SJCRH30 (cell line): ENCODE measurements around the gene LRBA. TPM values are rescaled to one million over a fixed set of nuclear protein-coding genes. Genes with fewer than 3 reads are reported as not detected.

Experiments
- DNase-seq, 2 experiments: peaks; one replicate each; pipeline ENCODE4 v3.0.0-alpha.2; 2015 to 2020
- H3K27ac ChIP-seq: fragments of 250-450 bp; sonication (Bioruptor Pico); 2 replicates; pipeline ENCODE4 v1.5.1; 2020; ENCODE audit warnings: mild to moderate bottlenecking, moderate library complexity
- H3K27me3 ChIP-seq: fragments of 250-450 bp; sonication (Bioruptor Pico); 2 replicates; pipeline ENCODE4 v1.5.1; 2020; ENCODE audit warnings: mild to moderate bottlenecking, moderate library complexity
- H3K36me3 ChIP-seq: fragments of 250-450 bp; sonication (Bioruptor Pico); 2 replicates; pipeline ENCODE4 v1.5.1; 2020; ENCODE audit warnings: mild to moderate bottlenecking, moderate library complexity
- H3K4me1 ChIP-seq: fragments of 250-450 bp; sonication (Bioruptor Pico); 2 replicates; pipeline ENCODE4 v1.5.1; 2020; ENCODE audit warnings: mild to moderate bottlenecking, moderate library complexity
- H3K4me3 ChIP-seq: fragments of 250-450 bp; sonication (Bioruptor Pico); 2 replicates; pipeline ENCODE4 v1.5.1; 2020; ENCODE audit warnings: mild to moderate bottlenecking, moderate library complexity
- H3K9me3 ChIP-seq: fragments of 250-450 bp; sonication (Bioruptor Pico); replicated peaks from 2 replicates; pipeline ENCODE4 v1.5.1; 2020; ENCODE audit warnings: mild to moderate bottlenecking, moderate library complexity
- total RNA-seq: library from RNA; depleted of rRNA; stranded (reverse); fragments of >200 nt; shearing (Covaris generic); gene quantifications from 2 replicates; pipeline ENCODE4 v1.2.3, GENCODE V29; 2014

LRBA gene
- total RNA-seq, 1 experiment from 2014 or later, result 25.9 TPM

DNA sequence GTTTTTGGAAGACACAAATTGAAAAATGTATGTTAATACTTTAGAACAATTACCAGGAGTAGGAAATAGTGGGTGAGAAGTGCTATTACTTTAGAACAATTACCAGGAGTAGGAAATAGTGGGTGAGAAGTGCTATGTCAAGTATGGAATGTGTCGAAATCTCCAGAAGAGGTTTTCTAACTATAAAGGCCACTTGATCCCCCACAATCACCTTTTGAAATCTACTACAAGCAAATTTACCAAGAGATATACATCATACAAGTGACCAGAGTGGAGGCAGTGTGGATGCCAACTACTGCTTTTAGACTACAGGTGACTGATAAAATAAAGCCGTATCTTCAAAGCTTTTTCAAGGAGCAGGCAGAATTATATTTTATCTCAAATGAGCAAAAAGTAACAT lies 390.1 kb downstream of the LRBA start:
- Histone ChIP-seq H3K4me3 (no peak overlapping the region), H3K36me3 (no peaks in the 10 kb centered on the region), H3K27ac (no peak overlapping the region), H3K27me3 (no peaks in the 10 kb centered on the region), H3K9me3 (no peaks in the 10 kb centered on the region), H3K4me1 (no peaks in the 10 kb centered on the region)
- no peak for DNase-seq

DNA sequence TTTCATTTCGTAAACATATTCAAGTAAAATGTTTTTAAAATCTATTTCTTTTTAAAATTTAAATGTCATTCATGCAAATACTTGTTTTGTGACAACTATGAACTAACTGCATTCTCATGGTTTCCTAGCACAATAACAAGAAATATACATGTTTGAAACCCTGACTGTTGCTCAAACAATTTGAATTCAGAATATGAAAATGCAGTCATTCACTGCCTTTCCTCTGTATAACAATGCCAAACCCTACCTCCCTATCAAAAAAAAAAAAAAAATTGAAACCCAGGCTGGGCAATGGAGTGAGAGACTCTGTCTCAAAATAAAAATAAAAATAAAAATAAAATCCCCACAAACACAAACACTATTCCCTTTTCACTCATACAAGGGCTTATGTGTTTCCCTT lies 391.0 kb downstream of the LRBA start:
- no peak overlapping the region for H3K4me3 ChIP-seq
- H3K27ac ChIP-seq, result no peak overlapping the region
- no peaks in the 10 kb centered on the region for H3K9me3 ChIP-seq
- H3K4me1 ChIP-seq, result no peaks in the 10 kb centered on the region
- no peaks in the 10 kb centered on the region for H3K36me3 ChIP-seq
- no peak for DNase-seq
- no peaks in the 10 kb centered on the region for H3K27me3 ChIP-seq

DNA sequence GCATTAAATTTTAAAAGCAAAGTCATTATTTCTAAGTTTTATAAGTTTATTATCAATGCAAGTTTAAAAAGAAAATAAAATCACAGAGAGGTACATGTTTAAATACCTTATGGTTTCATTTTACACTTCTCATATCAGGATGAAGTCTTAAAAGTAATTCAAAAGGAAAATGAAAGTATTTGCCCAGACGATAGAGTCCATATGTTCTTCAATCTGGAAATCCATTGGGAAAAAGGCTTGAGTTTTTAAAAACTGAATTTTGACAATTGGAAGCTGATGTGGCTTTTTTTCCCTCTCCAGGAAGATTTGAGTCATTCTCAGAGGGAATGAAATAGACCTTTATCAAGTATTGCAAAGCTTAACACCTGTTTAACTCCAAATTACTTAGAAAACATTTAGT lies 396.0 kb downstream of the LRBA start:
- Histone ChIP-seq H3K4me1 (no peaks in the 10 kb centered on the region), H3K9me3 (no peaks in the 10 kb centered on the region), H3K27me3 (no peaks in the 10 kb centered on the region), H3K27ac (no peak overlapping the region), H3K36me3 (no peaks in the 10 kb centered on the region), H3K4me3 (no peak overlapping the region)
- DNase-seq, result no peak

DNA sequence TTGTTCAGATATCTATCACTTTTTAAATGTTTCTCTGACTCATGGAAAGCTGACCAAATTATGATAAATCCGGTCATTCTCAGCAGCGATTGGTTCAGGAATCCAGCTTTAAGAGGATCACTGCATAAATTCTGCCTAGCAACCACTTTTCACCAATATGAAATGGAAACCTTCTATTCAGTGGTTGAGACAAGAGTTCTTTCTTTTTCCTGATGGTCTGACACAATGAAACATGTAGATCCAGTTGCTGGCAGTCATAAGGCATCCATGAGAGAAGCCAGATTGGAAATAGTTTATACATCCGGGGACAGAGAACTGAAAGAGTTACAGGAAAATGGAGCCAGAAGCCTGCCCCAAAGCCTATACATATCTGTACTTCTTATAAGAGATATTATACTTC lies 406.0 kb downstream of the LRBA start:
- Histone ChIP-seq H3K4me3 (no peak overlapping the region), H3K36me3 (no peaks in the 10 kb centered on the region), H3K4me1 (no peaks in the 10 kb centered on the region), H3K27me3 (no peaks in the 10 kb centered on the region), H3K27ac (no peak overlapping the region), H3K9me3 (no peaks in the 10 kb centered on the region)
- DNase-seq, result no peak

DNA sequence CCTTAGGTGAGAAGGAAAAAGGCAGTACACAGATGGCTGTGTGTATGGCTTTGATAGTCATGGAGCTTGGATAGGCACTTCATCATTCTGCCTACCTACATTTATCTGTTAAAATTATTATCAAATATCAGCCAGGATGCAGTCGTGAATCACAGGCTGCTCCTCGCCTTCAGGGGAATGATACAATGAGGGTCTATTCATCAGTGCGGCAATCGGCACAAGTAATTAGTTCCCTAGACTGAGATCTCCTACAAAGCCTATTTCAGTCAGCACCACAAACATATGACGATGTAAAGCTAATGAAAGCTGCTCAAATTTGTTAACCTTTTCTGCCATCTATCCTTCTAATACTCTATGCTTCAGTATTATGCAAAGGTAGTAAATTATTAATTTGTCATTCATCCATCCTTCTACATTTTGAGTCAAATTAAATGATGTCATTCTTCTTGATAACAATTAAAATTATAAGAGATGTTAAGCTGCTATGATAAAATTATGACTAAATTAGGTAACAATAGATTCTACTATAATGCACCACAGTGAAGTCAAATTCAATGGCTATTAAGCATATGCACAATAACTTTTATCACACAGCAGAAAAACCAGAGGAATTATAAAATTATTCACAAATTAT lies 414.2 kb downstream of the LRBA start:
- Histone ChIP-seq H3K9me3 (no peaks in the 10 kb centered on the region), H3K27me3 (no peaks in the 10 kb centered on the region), H3K27ac (no peak overlapping the region), H3K4me1 (no peaks in the 10 kb centered on the region), H3K36me3 (no peaks in the 10 kb centered on the region), H3K4me3 (no peak overlapping the region)
- no peak for DNase-seq

DNA sequence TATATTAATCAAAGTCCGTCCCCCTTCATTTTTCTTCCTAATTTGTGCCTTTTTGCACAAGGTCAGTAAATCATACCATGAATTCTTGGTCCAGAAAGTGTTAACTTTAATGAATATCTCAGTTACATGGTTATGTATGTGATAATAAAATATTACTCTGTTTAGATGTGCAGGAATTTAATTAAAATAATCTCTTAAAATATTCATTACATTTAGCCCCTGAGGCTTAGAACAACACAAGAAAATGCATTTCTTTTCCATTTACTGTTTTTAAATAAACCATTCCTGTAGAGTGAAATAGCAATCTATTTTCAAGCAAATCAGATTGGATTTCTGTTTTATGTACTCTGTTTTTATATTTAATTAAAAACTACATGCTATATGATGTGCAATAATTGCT lies 415.5 kb downstream of the LRBA start:
- no peak for DNase-seq
- no peaks in the 10 kb centered on the region for H3K4me1 ChIP-seq

DNA sequence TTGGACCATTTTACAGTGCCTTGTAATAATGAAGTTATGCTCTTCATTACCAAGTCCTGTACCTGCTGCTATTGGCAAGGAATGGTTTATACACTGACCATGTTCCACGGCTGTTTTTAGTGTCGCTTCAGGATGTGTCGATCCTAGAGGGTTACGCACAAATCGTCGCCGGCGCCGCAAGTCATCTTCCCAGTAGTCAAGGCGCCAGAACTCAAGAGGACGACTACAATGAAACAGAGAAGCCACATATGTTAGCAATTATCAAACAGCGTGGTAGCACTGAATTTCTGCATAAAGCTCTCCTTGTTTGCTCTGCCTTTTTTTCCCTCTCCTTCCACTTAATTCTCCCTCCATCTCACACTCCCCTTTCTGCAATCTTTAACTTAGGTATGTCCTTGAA lies 416.2 kb downstream of the LRBA start:
- Histone ChIP-seq H3K27ac (no peak overlapping the region), H3K27me3 (no peaks in the 10 kb centered on the region), H3K4me3 (no peak overlapping the region), H3K4me1 (no peaks in the 10 kb centered on the region), H3K9me3 (no peaks in the 10 kb centered on the region), H3K36me3 (no peaks in the 10 kb centered on the region)
- no peak for DNase-seq

More for the DNA sequence above, 415.5 kb downstream of the LRBA start:
- Histone ChIP-seq H3K4me3 (no peak overlapping the region), H3K27ac (no peak overlapping the region), H3K27me3 (no peaks in the 10 kb centered on the region), H3K9me3 (no peaks in the 10 kb centered on the region), H3K36me3 (no peaks in the 10 kb centered on the region)

DNA sequence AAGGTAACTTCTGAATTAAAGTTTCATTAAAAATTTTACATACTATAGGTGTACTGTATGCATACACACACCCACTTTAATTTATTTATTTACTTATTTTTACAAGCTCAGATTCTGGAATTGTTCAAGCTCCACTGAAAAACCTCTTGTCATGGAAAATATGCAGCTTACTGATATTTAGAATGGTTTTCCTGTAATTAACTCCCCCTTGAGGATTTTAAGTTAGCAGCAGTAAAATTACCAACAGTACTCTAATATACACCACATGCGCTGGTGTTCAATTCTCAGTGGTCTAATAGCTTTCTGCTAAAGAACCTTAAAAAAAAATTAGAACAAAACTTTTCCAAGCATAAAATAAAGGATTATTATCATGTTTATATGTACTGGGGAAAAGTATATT lies 421.1 kb downstream of the LRBA start:
- Histone ChIP-seq H3K9me3 (no peaks in the 10 kb centered on the region), H3K4me1 (no peaks in the 10 kb centered on the region), H3K27me3 (no peaks in the 10 kb centered on the region), H3K4me3 (no peak overlapping the region), H3K27ac (no peak overlapping the region), H3K36me3 (no peaks in the 10 kb centered on the region)
- DNase-seq, result peak in 1 of 2 experiments; percentile 5

DNA sequence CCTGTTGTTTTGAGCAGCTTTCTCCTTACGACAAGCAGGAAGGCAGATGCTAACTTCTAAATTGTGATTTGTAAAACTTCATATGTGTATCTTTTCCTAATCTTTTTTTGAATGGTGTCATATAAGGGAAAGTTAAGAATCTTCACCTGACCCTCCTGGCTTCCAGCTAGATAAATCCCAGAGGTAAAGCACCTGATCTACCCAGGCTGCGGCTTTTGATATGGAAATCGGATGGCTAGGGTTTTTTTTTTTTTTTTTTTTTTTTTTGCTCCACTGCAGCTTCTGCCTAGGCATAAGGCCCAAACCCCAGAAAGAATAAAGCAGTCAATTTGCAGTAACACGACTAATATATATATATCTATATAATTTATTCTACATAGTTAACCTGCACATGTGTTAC lies 423.2 kb downstream of the LRBA start:
- no peak overlapping the region for H3K4me3 ChIP-seq
- H3K27ac ChIP-seq, result no peak overlapping the region
- no peaks in the 10 kb centered on the region for H3K36me3 ChIP-seq
- H3K9me3 ChIP-seq, result no peaks in the 10 kb centered on the region
- H3K4me1 ChIP-seq, result no peaks in the 10 kb centered on the region
- no peak for DNase-seq
- no peaks in the 10 kb centered on the region for H3K27me3 ChIP-seq

DNA sequence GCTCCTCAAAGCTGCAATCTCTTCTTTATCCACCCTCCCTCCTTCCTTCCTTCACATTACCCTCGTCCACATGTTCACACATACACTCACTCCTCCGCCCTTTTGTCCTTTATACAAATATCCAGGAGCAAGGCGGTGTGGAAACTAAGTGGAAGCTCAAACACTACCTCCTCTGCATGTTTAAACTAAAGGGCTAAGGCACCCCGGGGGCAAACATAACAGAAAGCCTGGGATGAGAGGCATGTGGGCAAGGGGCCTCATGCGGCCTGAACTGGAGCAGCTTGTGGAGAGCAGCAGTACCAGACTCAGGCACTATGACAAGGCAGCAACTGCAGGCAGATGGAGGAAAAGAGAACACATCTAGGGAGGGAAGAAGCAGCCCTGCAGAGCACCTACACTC lies 423.7 kb downstream of the LRBA start:
- no peaks in the 10 kb centered on the region for H3K9me3 ChIP-seq
- H3K4me3 ChIP-seq, result no peak overlapping the region
- no peaks in the 10 kb centered on the region for H3K36me3 ChIP-seq
- H3K4me1 ChIP-seq, result no peaks in the 10 kb centered on the region
- no peak overlapping the region for H3K27ac ChIP-seq
- DNase-seq, result peak in 1 of 2 experiments; percentile 4
- no peaks in the 10 kb centered on the region for H3K27me3 ChIP-seq

DNA sequence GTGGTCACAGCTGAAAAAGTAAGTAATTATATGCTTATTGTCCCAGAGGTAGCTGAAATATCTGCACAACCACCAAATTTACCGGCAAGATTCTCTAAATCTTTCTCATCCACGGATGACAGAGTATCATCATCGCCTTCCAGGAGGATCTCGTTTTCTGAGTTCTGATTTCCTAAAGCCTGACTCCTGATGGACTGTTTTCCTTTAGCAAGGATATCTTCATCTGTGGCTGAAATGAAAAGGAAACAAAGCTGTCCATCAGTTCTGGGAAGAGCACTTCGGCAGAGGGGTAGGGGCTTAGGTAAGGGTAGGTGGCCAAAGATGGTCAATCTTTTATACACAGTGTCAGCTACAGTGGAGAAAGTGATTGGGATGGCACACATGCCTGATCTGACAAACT lies 424.5 kb downstream of the LRBA start:
- Histone ChIP-seq H3K4me3 (no peak overlapping the region), H3K27me3 (no peaks in the 10 kb centered on the region), H3K27ac (no peak overlapping the region), H3K36me3 (no peaks in the 10 kb centered on the region), H3K4me1 (no peaks in the 10 kb centered on the region), H3K9me3 (no peaks in the 10 kb centered on the region)
- DNase-seq, result no peak

DNA sequence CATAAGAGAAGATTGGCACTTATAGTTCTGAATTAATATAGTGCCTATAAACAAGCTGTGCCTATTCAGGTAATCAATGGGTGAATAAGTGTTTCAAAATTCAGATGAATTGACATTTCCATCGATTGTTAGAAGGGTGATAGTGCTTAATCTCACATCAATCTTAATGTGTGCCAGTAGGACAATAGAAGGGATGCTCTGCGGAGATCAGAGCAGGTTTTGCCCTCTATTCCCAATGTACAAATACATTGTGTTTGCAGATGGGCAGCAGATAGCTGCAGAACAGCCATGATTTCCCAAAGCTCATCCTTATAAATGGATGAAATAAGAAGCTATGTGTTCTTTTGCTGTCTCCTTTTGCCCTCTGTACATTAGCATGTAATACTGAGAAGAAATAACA lies 425.9 kb downstream of the LRBA start:
- no peaks in the 10 kb centered on the region for H3K36me3 ChIP-seq
- H3K27me3 ChIP-seq, result no peaks in the 10 kb centered on the region
- no peak overlapping the region for H3K27ac ChIP-seq
- no peak overlapping the region for H3K4me3 ChIP-seq
- no peak for DNase-seq
- H3K9me3 ChIP-seq, result no peaks in the 10 kb centered on the region
- H3K4me1 ChIP-seq, result no peaks in the 10 kb centered on the region

DNA sequence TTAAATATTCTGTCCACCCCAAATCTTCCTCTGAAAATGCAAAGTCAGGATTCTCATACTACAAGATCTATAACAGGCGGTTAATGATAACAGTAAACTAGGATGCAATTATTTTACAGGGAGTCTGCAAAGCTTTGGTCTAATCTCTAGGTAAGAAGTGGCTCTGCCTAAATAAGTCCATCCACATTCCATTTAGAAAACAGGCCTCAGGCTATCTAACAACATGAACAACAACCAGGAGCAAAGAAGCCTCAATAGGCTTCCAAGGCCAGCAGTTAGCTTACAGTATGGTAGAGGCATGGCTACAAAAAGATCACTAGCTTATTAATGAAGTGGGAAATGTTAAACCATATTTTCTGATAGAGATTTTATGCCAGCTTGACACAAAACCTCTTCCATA lies 426.8 kb downstream of the LRBA start:
- H3K27ac ChIP-seq, result no peak overlapping the region

DNA sequence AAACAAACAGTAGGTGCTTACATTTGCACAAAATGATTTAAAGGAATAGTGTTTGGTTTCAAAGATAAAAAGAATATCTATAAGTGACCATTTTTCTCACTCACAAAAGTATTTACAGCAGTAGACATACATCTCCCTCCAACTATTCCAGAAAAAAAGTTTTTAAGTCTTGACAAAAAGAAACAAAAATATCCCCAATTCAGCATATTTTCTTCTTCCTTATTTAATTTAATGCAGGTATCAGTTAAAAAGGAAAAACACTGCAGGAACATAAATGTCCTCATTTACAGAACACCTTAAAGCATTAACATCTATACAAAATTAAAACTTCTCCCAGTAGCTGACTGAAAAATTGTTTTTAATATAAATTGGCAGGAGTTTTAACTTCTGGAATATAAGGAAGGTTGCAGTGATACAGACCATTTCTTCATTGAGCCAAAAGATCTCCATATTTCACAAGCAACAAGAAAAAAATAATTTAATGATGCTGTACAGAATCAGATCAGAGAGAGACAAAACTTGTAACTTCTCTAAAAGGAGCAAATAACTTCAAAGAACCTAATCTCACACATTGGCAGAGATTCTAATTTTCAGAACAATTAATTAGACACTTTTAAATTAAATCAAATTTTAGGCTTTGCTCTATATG lies 428.8 kb downstream of the LRBA start:
- no peak overlapping the region for H3K27ac ChIP-seq
- H3K4me3 ChIP-seq, result no peak overlapping the region
- no peaks in the 10 kb centered on the region for H3K9me3 ChIP-seq
- H3K27me3 ChIP-seq, result no peaks in the 10 kb centered on the region
- H3K4me1 ChIP-seq, result no peaks in the 10 kb centered on the region
- H3K36me3 ChIP-seq, result no peaks in the 10 kb centered on the region
- DNase-seq, result no peak

More for the DNA sequence above, 426.8 kb downstream of the LRBA start:
- H3K36me3 ChIP-seq, result no peaks in the 10 kb centered on the region
- no peak overlapping the region for H3K4me3 ChIP-seq
- no peaks in the 10 kb centered on the region for H3K9me3 ChIP-seq
- no peak for DNase-seq
- H3K27me3 ChIP-seq, result no peaks in the 10 kb centered on the region
- H3K4me1 ChIP-seq, result no peaks in the 10 kb centered on the region

DNA sequence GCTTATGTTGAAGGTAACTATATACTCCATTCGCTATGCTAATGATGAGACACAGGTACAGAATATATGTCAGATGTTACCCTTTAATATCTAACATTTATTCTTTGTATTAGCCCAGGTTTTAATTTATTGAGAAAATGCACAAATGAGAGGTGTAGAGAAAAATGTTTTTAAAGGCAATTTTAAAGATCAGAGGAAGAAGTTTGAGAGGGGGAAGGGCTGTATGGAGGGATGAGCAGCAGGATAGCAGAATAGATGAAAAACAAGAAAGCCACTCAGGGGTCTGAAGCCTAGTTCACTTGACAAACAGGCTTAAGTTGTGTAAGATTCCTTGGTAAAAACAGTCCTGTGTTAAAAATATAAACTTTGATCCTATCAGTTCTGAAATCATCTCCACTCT lies 429.5 kb downstream of the LRBA start:
- Histone ChIP-seq H3K36me3 (no peaks in the 10 kb centered on the region), H3K4me1 (no peaks in the 10 kb centered on the region), H3K9me3 (no peaks in the 10 kb centered on the region), H3K27ac (no peak overlapping the region), H3K27me3 (no peaks in the 10 kb centered on the region), H3K4me3 (no peak overlapping the region)
- DNase-seq, result no peak
